Stomach (tissue), 9 donors: Measurements from ENCODE around the gene XXYLT1. TPM values are rescaled to one million over a fixed set of nuclear protein-coding genes. Genes with fewer than 3 reads are reported as not detected.
"Not testable (repeated sequence)": the region's sequence is repeated elsewhere in the genome, so short reads cannot be mapped to it uniquely, and the experiment has no call there.

Source experiments
- DNase-seq, 2 donors: peaks; one replicate each; pipeline versions ENCODE4 v3.0.0 to v3.0.0-alpha.2; 2013 to 2019
- H3K27ac ChIP-seq, 5 donors: fragments of 200-600 bp in 4 of 5; sonication (generic) in 4 of 5; one replicate each; pipeline ENCODE4 v1.5.1; 2013 to 2019; ENCODE audit warnings: mild to moderate bottlenecking in 1 of 5, moderate library complexity in 1 of 5
- H3K27me3 ChIP-seq, 3 donors: fragments of 200-600 bp; sonication (generic); one replicate each; pipeline ENCODE4 v1.5.1; 2017 to 2019; ENCODE audit warnings: mixed run types in 1 of 3
- H3K36me3 ChIP-seq, 4 donors: fragments of 200-600 bp; sonication (generic); 1 replicate in 3 of 4; 2 replicates in 1 of 4; pipeline ENCODE4 v1.5.1; 2016 to 2019
- H3K4me1 ChIP-seq, 4 donors: fragments of 200-600 bp; sonication (generic); one replicate each; pipeline ENCODE4 v1.5.1; 2016 to 2019
- H3K4me3 ChIP-seq, 4 donors: fragments of 200-600 bp; sonication (generic) in 3 of 4; one replicate each; pipeline ENCODE4 v1.5.1; 2016 to 2019; ENCODE audit warnings: mild to moderate bottlenecking in 1 of 4
- H3K9me3 ChIP-seq, 4 donors: fragments of 200-600 bp; sonication (generic); one replicate each; pipeline ENCODE4 v1.5.1; 2016 to 2019
- EP300 ChIP-seq: sonication (generic); formaldehyde crosslinking; IDR thresholded peaks from one replicate; pipeline ENCODE4 v1.6.1; 2017; ENCODE audit warnings: antibody characterized with exemption
- POLR2A ChIP-seq, 4 donors: fragments of 450-650 bp; IDR thresholded peaks; one replicate each; pipeline ENCODE4 v1.6.1; 2016; ENCODE audit warnings: antibody characterized with exemption in 4 of 4, control low read depth in 2 of 4, mild to moderate bottlenecking in 1 of 4, moderate library complexity in 1 of 4
- POLR2AphosphoS5 ChIP-seq, 3 donors: sonication (generic); formaldehyde crosslinking; IDR thresholded peaks; one replicate each; pipeline ENCODE4 v1.6.1; 2016; ENCODE audit warnings: antibody characterized with exemption in 3 of 3
- WGBS, 5 donors: extraction: QIAGEN DNeasy Blood & Tissue Kit in 3 of 5; methylation state at CpG; one replicate each; pipeline versions ENCODE4 v1.1.5 to v1.1.7; 2013 to 2018; 5-methylcytosine and 5-hydroxymethylcytosine counted together
- intact Hi-C: fragments of 100-400 bp; cut with DNase I; formaldehyde crosslinking; loops from one replicate; pipeline ENCODE4 v1.15.1; 2023; ENCODE audit warnings: low total_unique reads
- polyA plus RNA-seq, 3 donors: library from polyadenylated mRNA; stranded (reverse); fragments of 200-250 nt; gene quantifications; one replicate each; pipeline ENCODE4 v1.2.3, GENCODE V29; 2013
- total RNA-seq, 5 donors: library from RNA; depleted of rRNA; stranded (reverse); fragments of >200 nt; gene quantifications; one replicate each; pipeline versions ENCODE4 v1.1.0 to v1.2.3, GENCODE V29; 2014 to 2016
- TF ChIP-seq, protein P1 (sequence below), 7 experiments: fragments of 450-650 bp in 4 of 7; fragments of 200-600 bp in 3 of 7; sonication (generic) in 3 of 7; IDR thresholded peaks; one replicate each; pipeline ENCODE4 v1.5.1; 2016 to 2019; ENCODE audit warnings: antibody characterized with exemption in 7 of 7, control low read depth in 2 of 7, mild to moderate bottlenecking in 1 of 7
- donor health status: healthy with polysubstance abuse.
- donor health status: Bipolar disorder and iron deficiency.
- donor health status: healthy.

XXYLT1 gene
- total and polyA plus RNA-seq, 8 donors: 2.1 to 41.5 (median 11.4) TPM; not detected in 1

- WGBS, 5 donors: 80 to 91% (median 88%) methylated on average over 12 of the region's 12 CpGs
Observed at GRCh38 chr3:195224156-195224979, 46.6 kb downstream of the XXYLT1 start.

DNA sequence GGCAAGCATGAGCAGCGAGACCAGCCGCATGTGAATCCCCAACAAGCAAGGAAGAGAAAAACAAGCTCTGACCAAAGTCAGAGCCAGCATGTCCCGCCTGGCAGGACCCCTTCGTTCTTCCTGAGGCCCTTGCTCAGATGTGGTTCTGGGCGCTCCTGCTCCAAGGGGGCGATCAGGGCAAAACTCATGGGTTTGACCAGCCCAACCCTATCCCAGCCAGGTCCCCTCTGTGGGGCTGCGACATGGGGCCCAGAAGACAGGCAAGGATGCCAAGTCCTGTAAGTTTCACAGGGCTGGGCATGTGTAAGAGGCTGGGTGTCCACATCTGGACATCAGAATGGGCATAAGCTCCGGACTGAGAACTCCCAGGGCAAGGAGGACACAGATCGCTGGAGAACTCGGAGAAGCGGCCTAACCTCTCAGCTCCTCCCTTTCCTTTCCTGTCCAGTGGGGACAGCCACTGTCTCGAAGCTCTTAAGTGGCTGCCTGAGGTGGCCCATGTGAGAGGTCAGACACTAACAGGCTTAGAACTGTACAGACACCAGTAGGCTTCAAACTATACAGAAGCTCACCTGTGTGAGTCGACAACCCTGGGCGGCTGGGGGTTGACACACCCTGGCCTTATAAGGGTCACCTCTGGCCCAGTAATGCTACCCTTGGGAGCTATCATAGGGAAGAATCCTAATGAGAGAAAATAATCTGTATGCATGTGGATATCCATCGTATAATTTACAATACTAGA is 48.9 kb downstream of the XXYLT1 start:
- H3K27me3 ChIP-seq: no peaks in the 10 kb centered on the region
- no peak for DNase-seq
- H3K4me1 ChIP-seq: peaks cover 7 to 44% (median 21%) of the 10 kb centered on the region in 4 donors
- 87 to 96% (median 93%) methylated on average over 12 to 15 of the region's 15 CpGs for WGBS, 5 donors
- TF ChIP-seq POLR2AphosphoS5 (IDR thresholded peaks at IDR 0.05) (no peak), EP300 (no peak), POLR2A (IDR thresholded peaks at IDR 0.05) (no peak)
- TF ChIP-seq, protein P1, sequence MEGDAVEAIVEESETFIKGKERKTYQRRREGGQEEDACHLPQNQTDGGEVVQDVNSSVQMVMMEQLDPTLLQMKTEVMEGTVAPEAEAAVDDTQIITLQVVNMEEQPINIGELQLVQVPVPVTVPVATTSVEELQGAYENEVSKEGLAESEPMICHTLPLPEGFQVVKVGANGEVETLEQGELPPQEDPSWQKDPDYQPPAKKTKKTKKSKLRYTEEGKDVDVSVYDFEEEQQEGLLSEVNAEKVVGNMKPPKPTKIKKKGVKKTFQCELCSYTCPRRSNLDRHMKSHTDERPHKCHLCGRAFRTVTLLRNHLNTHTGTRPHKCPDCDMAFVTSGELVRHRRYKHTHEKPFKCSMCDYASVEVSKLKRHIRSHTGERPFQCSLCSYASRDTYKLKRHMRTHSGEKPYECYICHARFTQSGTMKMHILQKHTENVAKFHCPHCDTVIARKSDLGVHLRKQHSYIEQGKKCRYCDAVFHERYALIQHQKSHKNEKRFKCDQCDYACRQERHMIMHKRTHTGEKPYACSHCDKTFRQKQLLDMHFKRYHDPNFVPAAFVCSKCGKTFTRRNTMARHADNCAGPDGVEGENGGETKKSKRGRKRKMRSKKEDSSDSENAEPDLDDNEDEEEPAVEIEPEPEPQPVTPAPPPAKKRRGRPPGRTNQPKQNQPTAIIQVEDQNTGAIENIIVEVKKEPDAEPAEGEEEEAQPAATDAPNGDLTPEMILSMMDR (IDR thresholded peaks at IDR 0.05): no peak
- H3K4me3 ChIP-seq: no peak overlapping the region
- peak overlapping the region in 4 of 5 donors; percentile 24 to 84 (median 60) for H3K27ac ChIP-seq
- intact Hi-C loops: no loop called here
- H3K36me3 ChIP-seq: peaks cover 0 to 8% (median 5%) of the 10 kb centered on the region in 4 donors
- no peaks in the 10 kb centered on the region for H3K9me3 ChIP-seq

More at GRCh38 chr3:195224156-195224979, 46.6 kb downstream of the XXYLT1 start:
- TF ChIP-seq, protein P1 (IDR thresholded peaks at IDR 0.05): no peak
- TF ChIP-seq POLR2A (IDR thresholded peaks at IDR 0.05) (no peak), POLR2AphosphoS5 (IDR thresholded peaks at IDR 0.05) (no peak), EP300 (no peak)
- Histone ChIP-seq H3K36me3 (peaks cover 0 to 8% (median 5%) of the 10 kb centered on the region in 4 donors), H3K4me1 (peaks cover 7 to 44% (median 21%) of the 10 kb centered on the region in 4 donors), H3K4me3 (no peak overlapping the region), H3K27me3 (no peaks in the 10 kb centered on the region), H3K27ac (peak overlapping the region in 4 of 5 donors; percentile 58 to 84 (median 72)), H3K9me3 (no peaks in the 10 kb centered on the region)
- peak in 1 of 2 donors; percentile 13 for DNase-seq
- intact Hi-C loops: no loop called here

- no peak for TF ChIP-seq EP300
- TF ChIP-seq POLR2AphosphoS5 (IDR thresholded peaks at IDR 0.05): peak in 1 of 3 donors; percentile 20
- peak in 1 of 2 donors; percentile 56 for DNase-seq
- peak overlapping the region in 4 of 5 donors; percentile 24 to 84 (median 60) for H3K27ac ChIP-seq
Observed at GRCh38 chr3:195221015-195221853, 49.7 kb downstream of the XXYLT1 start.

GRCh38 chr3:195219351-195220230 is 51.4 kb downstream of the XXYLT1 start:
- peaks cover 7 to 43% (median 21%) of the 10 kb centered on the region in 4 donors for H3K4me1 ChIP-seq
- H3K9me3 ChIP-seq: no peaks in the 10 kb centered on the region
- intact Hi-C loops: no loop called here
- TF ChIP-seq, protein P1 (IDR thresholded peaks at IDR 0.05): no peak
- TF ChIP-seq POLR2AphosphoS5 (IDR thresholded peaks at IDR 0.05) (no peak), EP300 (no peak), POLR2A (IDR thresholded peaks at IDR 0.05) (no peak)
- no peaks in the 10 kb centered on the region for H3K36me3 ChIP-seq
- no peaks in the 10 kb centered on the region for H3K27me3 ChIP-seq
- DNase-seq: peak in 1 of 2 donors; percentile 56
- H3K27ac ChIP-seq: peak overlapping the region in 1 of 5 donors; percentile 84
- no peak overlapping the region for H3K4me3 ChIP-seq
- 78 to 91% (median 88%) methylated on average over 8 of the region's 8 CpGs for WGBS, 5 donors

More at GRCh38 chr3:195221015-195221853, 49.7 kb downstream of the XXYLT1 start:
- no peak overlapping the region for H3K4me3 ChIP-seq
- H3K27me3 ChIP-seq: no peaks in the 10 kb centered on the region
- intact Hi-C loops: no loop called here
- WGBS, 5 donors: 66 to 90% (median 77%) methylated on average over 8 to 9 of the region's 9 CpGs
- peaks cover 7 to 44% (median 21%) of the 10 kb centered on the region in 4 donors for H3K4me1 ChIP-seq
- no peaks in the 10 kb centered on the region for H3K9me3 ChIP-seq
- peaks cover 0 to 7% (median 2%) of the 10 kb centered on the region in 4 donors for H3K36me3 ChIP-seq

GRCh38 chr3:195218331-195218730 is 52.6 kb downstream of the XXYLT1 start:
- intact Hi-C loops: not testable (repeated sequence)

DNA sequence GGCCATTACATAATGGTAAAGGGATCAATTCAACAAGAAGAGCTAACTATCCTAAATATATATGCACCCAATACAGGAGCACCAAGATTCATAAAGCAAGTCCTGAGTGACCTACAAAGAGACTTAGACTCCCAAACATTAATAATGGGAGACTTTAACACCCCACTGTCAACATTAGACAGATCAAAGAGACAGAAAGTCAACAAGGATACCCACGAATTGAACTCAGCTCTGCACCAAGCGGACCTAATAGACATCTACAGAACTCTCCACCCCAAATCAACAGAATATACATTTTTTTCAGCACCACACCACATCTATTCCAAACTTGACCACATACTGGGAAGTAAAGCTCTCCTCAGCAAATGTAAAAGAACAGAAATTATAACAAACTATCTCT is 55.4 kb downstream of the XXYLT1 start:
- intact Hi-C loops: not testable (repeated sequence)

More at GRCh38 chr3:195218331-195218730, 52.6 kb downstream of the XXYLT1 start:
- H3K4me3 ChIP-seq, H3K36me3 ChIP-seq, H3K27me3 ChIP-seq, DNase-seq, H3K9me3 ChIP-seq, H3K27ac ChIP-seq: not testable (repeated sequence)
- 77 to 95% (median 91%) methylated on average over 2 to 4 of the region's 5 CpGs for WGBS, 5 donors
- H3K4me1 ChIP-seq: peaks cover 7 to 30% (median 15%) of the 10 kb centered on the region in 4 donors

More for the DNA sequence above, 55.4 kb downstream of the XXYLT1 start:
- H3K4me1 ChIP-seq: peaks cover 0 to 21% (median 3%) of the 10 kb centered on the region in 4 donors
- WGBS, 5 donors: 80 to 96% (median 88%) methylated on average over 2 of the region's 2 CpGs
- DNase-seq, H3K36me3 ChIP-seq, H3K4me3 ChIP-seq, H3K27ac ChIP-seq, H3K27me3 ChIP-seq, H3K9me3 ChIP-seq: not testable (repeated sequence)
